SH-SY5Y (cell line): ENCODE data around the gene GCNT2.

Experiments used
- GATA2 ChIP-seq: IDR thresholded peaks from 2 replicates; pipeline ENCODE4 v1.6.1; 2011; ENCODE audit warnings: mild to moderate bottlenecking, low read depth, low read length
- GATA3 ChIP-seq: IDR thresholded peaks from 2 replicates; pipeline ENCODE4 v1.6.1; 2011; ENCODE audit warnings: low read depth, mild to moderate bottlenecking, low read length, moderate library complexity

GCNT2 gene

GRCh38 chr6:10521104-10521808 lies at the start of gene GCNT2:
TSS of gene GCNT2 (plus strand) at chr6:10521351. CDS start at chr6:10528912, 7,561 bp downstream.
- TF ChIP-seq GATA2 = no peak
- TF ChIP-seq GATA3 = no peak

DNA sequence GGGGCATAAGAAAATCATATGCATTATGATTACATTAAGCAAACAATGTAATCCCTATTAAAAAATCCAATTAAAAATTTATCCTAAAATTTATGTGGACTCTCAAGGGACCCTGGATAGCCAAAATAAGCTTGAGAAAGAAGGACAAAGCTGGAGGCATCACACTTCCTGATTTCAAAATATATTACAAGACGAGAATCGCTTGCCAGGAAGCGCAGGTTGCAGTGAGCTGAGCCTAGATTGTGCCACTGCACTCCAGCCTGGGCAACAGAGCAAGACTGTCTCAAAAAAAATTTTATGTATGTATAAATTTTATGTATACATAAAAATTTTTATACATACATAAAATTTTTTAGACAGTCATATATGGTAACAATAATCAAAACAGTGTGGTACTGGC lies 48.5 kb upstream of the GCNT2 start:
- TF ChIP-seq GATA3 (no peak), GATA2 (no peak)

GRCh38 chr6:10478187-10479040 lies 42.7 kb upstream of the GCNT2 start:
- no peak for TF ChIP-seq GATA2
- no peak for TF ChIP-seq GATA3

DNA sequence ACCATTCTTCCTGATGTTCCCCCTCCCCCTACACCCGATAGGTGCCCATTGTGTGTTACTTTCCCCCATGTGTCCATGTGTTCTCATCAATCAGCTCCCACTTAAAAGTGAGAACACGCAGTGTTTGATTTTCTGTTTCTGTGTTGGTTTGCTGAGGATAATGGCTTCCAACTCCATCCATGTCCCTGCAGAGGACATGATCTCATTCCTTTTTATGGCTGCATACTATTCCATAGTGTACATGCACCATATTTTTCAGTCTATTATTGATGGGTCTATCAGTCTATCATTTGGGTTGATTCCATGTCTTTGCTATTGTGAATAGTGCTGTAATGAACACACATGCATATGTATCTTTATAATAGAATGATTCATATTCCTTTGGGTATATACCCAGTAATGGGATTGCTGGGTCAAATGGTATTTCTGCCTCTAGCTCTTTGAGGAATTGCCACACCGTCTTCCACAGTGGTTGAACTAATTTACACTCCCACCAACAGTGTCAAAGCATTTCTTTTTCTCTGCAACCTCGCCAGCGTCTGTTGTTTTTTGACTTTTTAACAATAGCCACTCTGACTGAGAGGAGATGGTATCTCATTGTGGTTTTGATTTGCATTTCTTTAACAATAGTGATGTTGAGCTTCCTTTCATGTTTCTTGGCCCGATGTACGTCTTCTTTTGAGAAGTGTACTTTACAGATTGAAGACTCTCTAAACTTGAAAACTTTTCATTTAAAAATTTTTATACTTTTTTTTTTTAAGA lies 41.0 kb upstream of the GCNT2 start:
- TF ChIP-seq GATA3 = no peak
- no peak for TF ChIP-seq GATA2

- TF ChIP-seq GATA2 (no peak), GATA3 (no peak)
Measured at GRCh38 chr6:10481101-10481500, 40.0 kb upstream of the GCNT2 start.

GRCh38 chr6:10482636-10483257 lies 38.4 kb upstream of the GCNT2 start:
- TF ChIP-seq GATA2 (no peak), GATA3 (no peak)

GRCh38 chr6:10484912-10485311 lies 36.2 kb upstream of the GCNT2 start:
- TF ChIP-seq GATA3 = no peak
- no peak for TF ChIP-seq GATA2

GRCh38 chr6:10485406-10485805 lies 35.7 kb upstream of the GCNT2 start:
- TF ChIP-seq GATA2 (no peak), GATA3 (no peak)

DNA sequence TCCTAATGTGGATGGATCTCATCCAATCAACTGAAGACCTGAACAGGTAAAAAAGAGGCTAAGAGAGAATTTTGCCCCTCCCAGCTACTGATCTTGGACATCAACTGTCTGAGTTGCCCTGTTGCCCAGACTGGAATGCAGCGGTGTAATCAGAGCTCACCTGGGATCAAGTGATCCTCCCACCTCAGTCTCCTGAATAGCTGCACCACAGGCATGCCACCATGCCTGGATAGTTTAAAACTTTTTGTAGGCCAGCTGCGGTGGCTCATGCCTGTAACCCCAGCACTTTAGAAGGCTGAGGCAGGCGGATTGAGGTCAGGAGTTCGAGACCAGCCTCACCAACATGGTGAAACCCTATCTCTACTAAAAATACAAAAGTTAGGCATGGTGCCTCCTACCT lies 34.9 kb upstream of the GCNT2 start:
- TF ChIP-seq GATA3 (no peak), GATA2 (no peak)

- TF ChIP-seq GATA3 = no peak
- no peak for TF ChIP-seq GATA2
Measured at GRCh38 chr6:10487668-10488327, 33.4 kb upstream of the GCNT2 start.

DNA sequence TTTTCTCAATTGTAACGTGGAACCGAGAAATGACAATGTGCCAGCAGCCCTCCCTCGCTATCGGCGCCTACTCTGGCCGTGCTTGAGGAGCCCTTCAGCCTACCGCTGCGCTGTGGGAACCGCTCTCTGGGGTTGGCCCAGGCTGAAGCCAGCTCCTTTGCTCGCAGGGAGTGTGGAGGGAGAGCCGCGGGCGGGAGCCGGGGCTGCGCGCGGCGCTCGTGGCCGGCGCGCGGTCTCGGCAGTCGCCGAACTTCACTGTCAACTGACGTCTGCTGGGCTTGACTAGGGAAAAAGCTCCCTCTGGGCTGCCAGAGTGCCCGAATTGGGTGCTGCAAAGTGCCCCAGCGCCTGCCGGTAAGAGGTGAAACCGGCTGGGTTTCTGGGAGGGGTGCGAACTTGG lies 29.7 kb upstream of the GCNT2 start:
- TF ChIP-seq GATA2 (no peak), GATA3 (no peak)

DNA sequence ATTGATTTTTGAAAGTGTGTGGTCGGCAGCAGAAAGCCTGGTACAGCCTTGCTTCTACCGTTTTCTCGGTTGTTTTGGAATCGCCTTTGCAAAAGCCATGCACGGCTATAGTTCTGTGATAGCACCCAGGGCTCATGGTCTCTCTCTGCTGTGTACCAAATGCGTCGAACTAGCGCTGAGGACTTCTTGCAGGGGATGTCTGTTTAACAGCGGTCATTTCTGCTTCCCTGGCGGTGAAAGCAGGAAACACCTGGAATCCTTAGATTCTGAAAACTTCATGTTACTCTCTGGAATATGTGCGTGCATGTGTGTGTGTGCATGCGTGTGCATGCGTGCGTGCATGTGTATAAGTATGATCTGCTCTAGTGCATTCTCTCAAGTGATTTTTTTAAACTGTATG lies 26.1 kb upstream of the GCNT2 start:
- TF ChIP-seq GATA2 (no peak), GATA3 (no peak)

DNA sequence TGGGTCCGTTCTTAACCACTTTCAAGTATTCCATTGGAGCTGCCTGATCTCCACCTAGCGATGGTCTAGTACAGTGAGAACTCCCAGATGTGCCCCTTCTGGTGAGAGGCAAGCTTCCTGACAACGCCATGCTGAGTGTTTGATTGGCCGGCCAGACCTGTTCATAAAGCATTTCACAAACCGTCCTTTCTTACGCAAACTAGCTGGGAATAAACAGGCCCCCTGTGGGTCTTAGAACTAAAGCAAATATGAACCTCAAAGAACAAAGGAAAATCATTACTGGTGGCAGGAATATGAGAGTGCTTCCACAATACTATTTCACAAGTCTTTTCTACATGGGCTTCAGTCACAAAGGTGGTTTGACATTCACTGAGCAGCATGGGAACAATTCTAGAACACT lies 15.6 kb upstream of the GCNT2 start:
- TF ChIP-seq GATA2 (no peak), GATA3 (no peak)

DNA sequence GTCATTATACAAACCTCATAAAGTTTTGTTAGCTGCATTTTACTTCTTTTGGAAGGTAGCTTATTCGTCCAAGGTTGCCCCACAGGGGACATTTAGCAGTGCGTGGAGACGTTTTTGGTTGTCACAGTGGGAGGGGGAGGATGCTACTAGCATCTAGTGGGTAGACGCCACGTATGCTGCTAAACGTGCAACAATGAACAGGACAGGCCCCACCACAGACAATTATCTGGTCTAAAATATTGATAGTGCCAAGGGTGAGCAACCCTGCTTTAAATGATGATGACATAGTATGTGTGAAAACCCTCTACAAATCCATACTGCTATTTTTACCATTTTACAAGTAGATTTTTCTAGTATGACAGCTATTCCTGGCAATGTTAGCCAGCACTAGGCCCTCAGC lies 13.9 kb upstream of the GCNT2 start:
- TF ChIP-seq GATA3 (no peak), GATA2 (no peak)
